WERI-Rb-1 (cell line): Measurements from ENCODE around the gene SYNJ2.

Experiments used
- DNase-seq: peaks from one replicate; pipeline ENCODE4 v3.0.0-alpha.2; 2020
- H3K27ac ChIP-seq: fragments of 250-450 bp; sonication (Bioruptor Pico); 2 replicates; pipeline ENCODE4 v1.5.1; 2020; ENCODE audit warnings: mild to moderate bottlenecking, moderate library complexity
- H3K27me3 ChIP-seq: fragments of 250-450 bp; sonication (Bioruptor Pico); 2 replicates; pipeline ENCODE4 v1.5.1; 2021; ENCODE audit warnings: mild to moderate bottlenecking, low read depth, moderate library complexity; ENCODE audit not compliant: insufficient read depth, severe bottlenecking
- H3K36me3 ChIP-seq: fragments of 250-450 bp; sonication (Bioruptor Pico); 2 replicates; pipeline ENCODE4 v1.5.1; 2020; ENCODE audit warnings: mild to moderate bottlenecking, moderate library complexity
- H3K4me3 ChIP-seq: 2 replicates; pipeline ENCODE4 v1.5.1; 2011; ENCODE audit warnings: low read depth, mild to moderate bottlenecking, control low read depth, low read length
- H3K9me3 ChIP-seq: fragments of 250-450 bp; sonication (Bioruptor Pico); 2 replicates; pipeline ENCODE4 v1.5.1; 2021; ENCODE audit warnings: mild to moderate bottlenecking, moderate library complexity; ENCODE audit not compliant: severe bottlenecking
- CTCF ChIP-seq: IDR thresholded peaks from 2 replicates; pipeline ENCODE4 v1.5.1; 2011; ENCODE audit warnings: low read depth, mild to moderate bottlenecking, control low read depth, inconsistent platforms, low read length

SYNJ2 gene

GRCh38 chr6:158006331-158006730, 24.7 kb downstream of the SYNJ2 start:
- H3K4me3 ChIP-seq, result no peak overlapping the region
- H3K27ac ChIP-seq, result no peak overlapping the region
- no peaks in the 10 kb centered on the region for H3K9me3 ChIP-seq
- no peaks in the 10 kb centered on the region for H3K27me3 ChIP-seq
- no peaks in the 10 kb centered on the region; the same call in 1 of the 2 replicates for H3K36me3 ChIP-seq
- TF ChIP-seq CTCF, result no peak
- DNase-seq, result no peak

GRCh38 chr6:158006821-158007570, 25.3 kb downstream of the SYNJ2 start:
- no peak for TF ChIP-seq CTCF
- Histone ChIP-seq H3K27ac (no peak overlapping the region), H3K4me3 (no peak overlapping the region), H3K27me3 (no peaks in the 10 kb centered on the region), H3K9me3 (no peaks in the 10 kb centered on the region), H3K36me3 (no peaks in the 10 kb centered on the region; the same call in 1 of the 2 replicates)
- DNase-seq, result no peak

GRCh38 chr6:158008864-158009113, 27.1 kb downstream of the SYNJ2 start:
- TF ChIP-seq CTCF, result no peak
- Histone ChIP-seq H3K27ac (no peak overlapping the region), H3K36me3 (no peaks in the 10 kb centered on the region; the same call in 1 of the 2 replicates), H3K4me3 (no peak overlapping the region), H3K9me3 (no peaks in the 10 kb centered on the region), H3K27me3 (no peaks in the 10 kb centered on the region)
- DNase-seq, result no peak

GRCh38 chr6:158009114-158009891, 27.6 kb downstream of the SYNJ2 start:
- no peaks in the 10 kb centered on the region for H3K27me3 ChIP-seq
- no peaks in the 10 kb centered on the region for H3K9me3 ChIP-seq
- H3K27ac ChIP-seq, result no peak overlapping the region
- DNase-seq, result no peak
- H3K4me3 ChIP-seq, result no peak overlapping the region
- H3K36me3 ChIP-seq, result no peaks in the 10 kb centered on the region; the same call in 1 of the 2 replicates
- no peak for TF ChIP-seq CTCF

GRCh38 chr6:158009935-158010585, 28.4 kb downstream of the SYNJ2 start:
- H3K27me3 ChIP-seq, result no peaks in the 10 kb centered on the region
- H3K36me3 ChIP-seq, result no peaks in the 10 kb centered on the region; the same call in 1 of the 2 replicates
- H3K9me3 ChIP-seq, result no peaks in the 10 kb centered on the region
- no peak for TF ChIP-seq CTCF
- no peak overlapping the region for H3K4me3 ChIP-seq
- no peak for DNase-seq
- H3K27ac ChIP-seq, result no peak overlapping the region
